HepG2 (cell line): ENCODE data around the gene GJA3. TPM values are rescaled to one million over a fixed set of nuclear protein-coding genes. Genes with fewer than 3 reads are reported as not detected.

Experiments used
- DMAP1 ChIP-seq: IDR thresholded peaks from 2 replicates; pipeline ENCODE4 v1.6.1; 2016
- NR2F1 ChIP-seq, 2 experiments: fragments of 450-650 bp in 1 of 2; formaldehyde crosslinking in 1 of 2; IDR thresholded peaks; 2 replicates each; pipeline versions ENCODE4 v1.5.0 to v1.6.1; 2016 to 2020; ENCODE audit warnings: mild to moderate bottlenecking in 1 of 2, missing compliant biosample characterization in 1 of 2, missing genetic modification reagents in 1 of 2, moderate library complexity in 1 of 2
- ZFY ChIP-seq: sonication (generic); formaldehyde crosslinking; IDR thresholded peaks from 2 replicates; pipeline ENCODE4 v1.4.0; 2020; ENCODE audit warnings: missing genetic modification reagents
- ZMYM4 ChIP-seq: sonication (generic); formaldehyde crosslinking; IDR thresholded peaks from 2 replicates; pipeline ENCODE4 v1.8.1; 2023; ENCODE audit warnings: mild to moderate bottlenecking, missing genetic modification reagents
- polyA plus RNA-seq, 8 experiments: library from polyadenylated mRNA; depleted of rRNA in 3 of 8; stranded (reverse) in 7 of 8; unstranded in 1 of 8; fragments of >200 nt; fragmentation: Illumina TruSeq in 4 of 8; extraction: Trizol in 4 of 8; gene quantifications; 2 replicates each; pipeline versions ENCODE4 v1.2.1 to v1.2.3, GENCODE V29; 2011 to 2016; ENCODE audit warnings: low read depth in 4 of 8, missing spikeins in 1 of 8, mixed read lengths in 1 of 8; ENCODE audit not compliant: insufficient read depth in 1 of 8
- total RNA-seq, 5 experiments: library from RNA; depleted of rRNA; stranded (reverse); fragments of >200 nt; fragmentation: Illumina TruSeq; extraction: Trizol; gene quantifications; 2 replicates each; pipeline ENCODE4 v1.2.3, GENCODE V29; 2016; ENCODE audit warnings: low read depth in 1 of 5
- TF ChIP-seq, protein P1 (sequence below): sonication (generic); formaldehyde crosslinking; IDR thresholded peaks from 2 replicates; pipeline ENCODE4 v1.8.1; 2022; ENCODE audit warnings: low read depth, mild to moderate bottlenecking, missing genetic modification reagents
- TF ChIP-seq, protein P2 (sequence below): sonication (generic); formaldehyde crosslinking; IDR thresholded peaks from 2 replicates; pipeline ENCODE4 v1.5.0; 2020; ENCODE audit warnings: mild to moderate bottlenecking, missing genetic modification reagents, borderline replicate concordance

The GJA3 gene
- total and polyA plus RNA-seq, 2 of the 13 experiments (the other 11 are each of a cell fraction or from before 2014, with no cell fraction given): 0.04 TPM

DNA sequence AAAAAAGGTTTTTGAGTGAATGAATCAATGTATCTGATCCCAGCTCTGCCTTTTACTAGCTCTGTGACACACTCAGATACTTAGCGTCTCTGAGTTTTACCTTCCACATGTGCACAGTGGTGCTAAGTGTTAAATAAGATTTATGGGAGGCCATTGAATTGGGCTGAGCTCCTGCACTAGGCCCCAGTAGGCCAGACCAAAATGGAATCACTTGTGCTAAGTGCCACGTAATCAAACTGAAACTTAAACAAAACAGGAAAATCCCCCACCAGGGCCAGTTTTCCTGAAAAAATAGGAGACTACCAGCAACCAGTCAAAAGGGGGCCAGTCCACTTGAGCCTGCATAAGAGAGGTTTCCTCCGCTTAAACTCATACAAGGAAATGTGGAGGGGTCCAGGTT, 40.9 kb downstream of the GJA3 start (continued):
- TF ChIP-seq, protein P1, sequence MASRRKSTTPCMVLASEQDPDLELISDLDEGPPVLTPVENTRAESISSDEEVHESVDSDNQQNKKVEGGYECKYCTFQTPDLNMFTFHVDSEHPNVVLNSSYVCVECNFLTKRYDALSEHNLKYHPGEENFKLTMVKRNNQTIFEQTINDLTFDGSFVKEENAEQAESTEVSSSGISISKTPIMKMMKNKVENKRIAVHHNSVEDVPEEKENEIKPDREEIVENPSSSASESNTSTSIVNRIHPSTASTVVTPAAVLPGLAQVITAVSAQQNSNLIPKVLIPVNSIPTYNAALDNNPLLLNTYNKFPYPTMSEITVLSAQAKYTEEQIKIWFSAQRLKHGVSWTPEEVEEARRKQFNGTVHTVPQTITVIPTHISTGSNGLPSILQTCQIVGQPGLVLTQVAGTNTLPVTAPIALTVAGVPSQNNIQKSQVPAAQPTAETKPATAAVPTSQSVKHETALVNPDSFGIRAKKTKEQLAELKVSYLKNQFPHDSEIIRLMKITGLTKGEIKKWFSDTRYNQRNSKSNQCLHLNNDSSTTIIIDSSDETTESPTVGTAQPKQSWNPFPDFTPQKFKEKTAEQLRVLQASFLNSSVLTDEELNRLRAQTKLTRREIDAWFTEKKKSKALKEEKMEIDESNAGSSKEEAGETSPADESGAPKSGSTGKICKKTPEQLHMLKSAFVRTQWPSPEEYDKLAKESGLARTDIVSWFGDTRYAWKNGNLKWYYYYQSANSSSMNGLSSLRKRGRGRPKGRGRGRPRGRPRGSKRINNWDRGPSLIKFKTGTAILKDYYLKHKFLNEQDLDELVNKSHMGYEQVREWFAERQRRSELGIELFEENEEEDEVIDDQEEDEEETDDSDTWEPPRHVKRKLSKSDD (CRISPR knock-in tag): 0 out of 2 replicates have a peak, but pooled peaks have one; percentile 48
- TF ChIP-seq, protein P2, sequence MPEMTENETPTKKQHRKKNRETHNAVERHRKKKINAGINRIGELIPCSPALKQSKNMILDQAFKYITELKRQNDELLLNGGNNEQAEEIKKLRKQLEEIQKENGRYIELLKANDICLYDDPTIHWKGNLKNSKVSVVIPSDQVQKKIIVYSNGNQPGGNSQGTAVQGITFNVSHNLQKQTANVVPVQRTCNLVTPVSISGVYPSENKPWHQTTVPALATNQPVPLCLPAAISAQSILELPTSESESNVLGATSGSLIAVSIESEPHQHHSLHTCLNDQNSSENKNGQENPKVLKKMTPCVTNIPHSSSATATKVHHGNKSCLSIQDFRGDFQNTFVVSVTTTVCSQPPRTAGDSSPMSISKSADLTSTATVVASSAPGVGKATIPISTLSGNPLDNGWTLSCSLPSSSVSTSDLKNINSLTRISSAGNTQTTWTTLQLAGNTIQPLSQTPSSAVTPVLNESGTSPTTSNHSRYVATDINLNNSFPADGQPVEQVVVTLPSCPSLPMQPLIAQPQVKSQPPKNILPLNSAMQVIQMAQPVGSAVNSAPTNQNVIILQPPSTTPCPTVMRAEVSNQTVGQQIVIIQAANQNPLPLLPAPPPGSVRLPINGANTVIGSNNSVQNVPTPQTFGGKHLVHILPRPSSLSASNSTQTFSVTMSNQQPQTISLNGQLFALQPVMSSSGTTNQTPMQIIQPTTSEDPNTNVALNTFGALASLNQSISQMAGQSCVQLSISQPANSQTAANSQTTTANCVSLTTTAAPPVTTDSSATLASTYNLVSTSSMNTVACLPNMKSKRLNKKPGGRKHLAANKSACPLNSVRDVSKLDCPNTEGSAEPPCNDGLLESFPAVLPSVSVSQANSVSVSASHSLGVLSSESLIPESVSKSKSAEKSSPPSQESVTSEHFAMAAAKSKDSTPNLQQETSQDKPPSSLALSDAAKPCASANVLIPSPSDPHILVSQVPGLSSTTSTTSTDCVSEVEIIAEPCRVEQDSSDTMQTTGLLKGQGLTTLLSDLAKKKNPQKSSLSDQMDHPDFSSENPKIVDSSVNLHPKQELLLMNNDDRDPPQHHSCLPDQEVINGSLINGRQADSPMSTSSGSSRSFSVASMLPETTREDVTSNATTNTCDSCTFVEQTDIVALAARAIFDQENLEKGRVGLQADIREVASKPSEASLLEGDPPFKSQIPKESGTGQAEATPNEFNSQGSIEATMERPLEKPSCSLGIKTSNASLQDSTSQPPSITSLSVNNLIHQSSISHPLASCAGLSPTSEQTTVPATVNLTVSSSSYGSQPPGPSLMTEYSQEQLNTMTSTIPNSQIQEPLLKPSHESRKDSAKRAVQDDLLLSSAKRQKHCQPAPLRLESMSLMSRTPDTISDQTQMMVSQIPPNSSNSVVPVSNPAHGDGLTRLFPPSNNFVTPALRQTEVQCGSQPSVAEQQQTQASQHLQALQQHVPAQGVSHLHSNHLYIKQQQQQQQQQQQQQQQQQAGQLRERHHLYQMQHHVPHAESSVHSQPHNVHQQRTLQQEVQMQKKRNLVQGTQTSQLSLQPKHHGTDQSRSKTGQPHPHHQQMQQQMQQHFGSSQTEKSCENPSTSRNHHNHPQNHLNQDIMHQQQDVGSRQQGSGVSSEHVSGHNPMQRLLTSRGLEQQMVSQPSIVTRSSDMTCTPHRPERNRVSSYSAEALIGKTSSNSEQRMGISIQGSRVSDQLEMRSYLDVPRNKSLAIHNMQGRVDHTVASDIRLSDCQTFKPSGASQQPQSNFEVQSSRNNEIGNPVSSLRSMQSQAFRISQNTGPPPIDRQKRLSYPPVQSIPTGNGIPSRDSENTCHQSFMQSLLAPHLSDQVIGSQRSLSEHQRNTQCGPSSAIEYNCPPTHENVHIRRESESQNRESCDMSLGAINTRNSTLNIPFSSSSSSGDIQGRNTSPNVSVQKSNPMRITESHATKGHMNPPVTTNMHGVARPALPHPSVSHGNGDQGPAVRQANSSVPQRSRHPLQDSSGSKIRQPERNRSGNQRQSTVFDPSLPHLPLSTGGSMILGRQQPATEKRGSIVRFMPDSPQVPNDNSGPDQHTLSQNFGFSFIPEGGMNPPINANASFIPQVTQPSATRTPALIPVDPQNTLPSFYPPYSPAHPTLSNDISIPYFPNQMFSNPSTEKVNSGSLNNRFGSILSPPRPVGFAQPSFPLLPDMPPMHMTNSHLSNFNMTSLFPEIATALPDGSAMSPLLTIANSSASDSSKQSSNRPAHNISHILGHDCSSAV (CRISPR knock-in tag): 0 out of 2 replicates have a peak, but pooled peaks have one; percentile 38
- TF ChIP-seq ZFY (CRISPR knock-in tag): peak; percentile 42; the same call in 1 of the 2 replicates
- 0 out of 4 replicates have a peak, but pooled peaks of 1 of the 2 experiments have one; percentile 43 for TF ChIP-seq NR2F1 (CRISPR knock-in tag; IDR thresholded peaks at IDR 0.05)
- peak; percentile 3; the same call in 1 of the 2 replicates for TF ChIP-seq ZMYM4 (CRISPR knock-in tag)
- TF ChIP-seq DMAP1 (CRISPR knock-in tag): 0 out of 2 replicates have a peak, but pooled peaks have one; percentile 12
